ENCODE data around the gene MASP2. TPM values are rescaled to one million over a fixed set of nuclear protein-coding genes. Genes with fewer than 3 reads are reported as not detected.
"Not testable (repeated sequence)": the region's sequence is repeated elsewhere in the genome, so short reads cannot be mapped to it uniquely, and the experiment has no call there.

MASP2 gene
- total RNA-seq, result not detected
- long read RNA-seq, result 0 reads

DNA sequence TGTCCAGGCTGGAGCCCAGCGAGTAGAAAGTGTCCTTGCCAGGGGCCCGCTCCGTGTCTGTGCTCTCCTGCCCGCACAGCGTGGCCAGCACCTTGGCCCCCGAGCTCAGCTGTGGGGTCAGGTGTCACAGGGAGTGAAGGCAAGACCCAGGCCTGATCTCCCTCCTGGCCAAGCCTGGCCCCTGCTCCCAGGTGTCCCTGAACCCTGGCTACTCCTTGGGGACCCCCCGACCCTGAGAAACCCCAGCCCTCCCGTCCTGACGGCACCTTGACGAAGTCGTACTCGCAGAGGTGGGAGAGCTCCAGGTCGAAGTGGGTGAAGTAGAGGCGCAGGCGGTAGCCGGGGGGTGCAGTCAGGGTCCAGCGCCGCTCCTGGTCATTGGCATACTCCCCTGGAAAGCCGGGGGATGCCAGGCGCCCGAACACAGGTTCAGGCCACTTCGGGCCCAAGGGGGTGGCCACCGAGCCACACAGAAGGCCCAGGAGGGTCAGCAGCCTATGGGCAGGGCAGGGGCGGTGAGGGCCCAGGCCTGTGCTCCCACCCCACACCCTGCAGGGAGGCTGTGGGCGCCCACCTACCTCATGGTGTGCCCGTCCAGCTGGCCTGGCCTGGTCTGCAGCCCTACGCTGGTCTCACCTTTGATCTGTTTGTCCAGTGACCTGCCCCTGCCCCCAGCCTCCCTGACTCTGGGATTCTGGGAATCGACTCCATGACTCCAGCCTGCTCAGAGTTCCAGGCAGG, at the start of gene MASP2:
Gene MASP2 (minus strand): TSS at position 615 of the 741 bp plus-strand sequence. CDS start 32 bp downstream, at position 583.
- DNase-seq (no peak), ATAC-seq (ENCODE audit: poor library complexity) (no peak)
- intact Hi-C loops (cut with DNase I), result no loop called here

DNA sequence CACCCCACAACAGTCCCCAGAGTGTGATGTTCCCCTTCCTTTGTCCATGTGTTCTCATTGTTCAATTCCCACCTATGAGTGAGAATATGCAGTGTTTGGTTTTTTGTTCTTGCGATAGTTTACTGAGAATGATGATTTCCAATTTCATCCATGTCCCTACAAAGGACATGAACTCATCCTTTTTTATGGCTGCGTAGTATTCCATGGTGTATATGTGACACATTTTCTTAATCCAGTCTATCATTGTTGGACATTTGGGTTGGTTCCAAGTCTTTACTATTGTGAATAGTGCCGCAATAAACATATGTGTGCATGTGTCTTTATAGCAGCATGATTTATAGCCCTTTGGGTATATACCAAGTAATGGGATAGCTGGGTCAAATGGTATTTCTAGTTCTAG, 36.7 kb upstream of the MASP2 start:
- intact Hi-C loops (cut with DNase I); DNase-seq; ATAC-seq (ENCODE audit: poor library complexity): not testable (repeated sequence)

DNA sequence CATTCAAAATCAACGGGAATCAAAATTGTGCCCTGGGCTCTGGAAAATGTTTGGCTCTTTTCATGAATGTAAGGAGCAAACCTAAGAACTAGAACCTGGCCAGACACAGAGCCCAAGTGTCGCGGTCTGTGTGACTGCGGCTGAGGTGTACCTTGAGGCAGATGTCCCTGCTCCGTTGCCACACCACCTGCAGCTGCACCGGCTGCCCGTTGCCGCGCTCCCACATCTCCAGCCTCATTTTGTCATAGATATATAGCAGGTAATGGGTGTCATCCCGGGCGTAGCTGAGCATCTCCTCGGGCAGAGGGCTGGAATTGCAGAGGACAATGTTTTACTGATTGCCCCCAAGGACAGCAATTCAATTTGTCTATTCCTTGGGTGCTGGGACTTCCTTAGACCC, 33.9 kb upstream of the MASP2 start:
- intact Hi-C loops (cut with DNase I), result no loop called here
- ATAC-seq (ENCODE audit: poor library complexity) (no peak), DNase-seq (no peak)

DNA sequence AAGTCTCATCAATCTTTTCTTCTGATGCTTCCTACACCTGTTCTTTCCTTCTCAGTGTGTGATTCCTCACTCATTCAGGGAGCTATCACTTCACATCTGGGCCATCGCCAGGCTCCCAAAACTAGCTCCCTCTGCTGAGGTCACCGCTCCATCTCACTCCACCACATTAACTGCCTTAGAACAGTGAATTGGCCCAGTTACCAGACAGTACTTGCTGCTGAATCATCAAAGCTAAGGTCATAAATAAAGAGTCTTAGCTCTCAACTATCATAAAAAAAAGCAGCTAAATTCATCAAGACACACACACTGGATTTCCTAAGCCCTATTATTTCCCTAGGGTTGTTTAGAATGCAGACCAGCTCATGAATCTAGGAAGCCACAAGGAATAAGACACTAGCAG, 31.6 kb upstream of the MASP2 start:
- ATAC-seq (ENCODE audit: poor library complexity), result no peak
- no peak for DNase-seq
- intact Hi-C loops (cut with DNase I), result loop anchor here (10.0 kb wide), 1 partner anchor 136 kb away; no protein-coding TSS in a partner anchor

GRCh38 chr1:11073398-11073797, 26.4 kb upstream of the MASP2 start:
- not testable (repeated sequence) for ATAC-seq (ENCODE audit: poor library complexity); DNase-seq

DNA sequence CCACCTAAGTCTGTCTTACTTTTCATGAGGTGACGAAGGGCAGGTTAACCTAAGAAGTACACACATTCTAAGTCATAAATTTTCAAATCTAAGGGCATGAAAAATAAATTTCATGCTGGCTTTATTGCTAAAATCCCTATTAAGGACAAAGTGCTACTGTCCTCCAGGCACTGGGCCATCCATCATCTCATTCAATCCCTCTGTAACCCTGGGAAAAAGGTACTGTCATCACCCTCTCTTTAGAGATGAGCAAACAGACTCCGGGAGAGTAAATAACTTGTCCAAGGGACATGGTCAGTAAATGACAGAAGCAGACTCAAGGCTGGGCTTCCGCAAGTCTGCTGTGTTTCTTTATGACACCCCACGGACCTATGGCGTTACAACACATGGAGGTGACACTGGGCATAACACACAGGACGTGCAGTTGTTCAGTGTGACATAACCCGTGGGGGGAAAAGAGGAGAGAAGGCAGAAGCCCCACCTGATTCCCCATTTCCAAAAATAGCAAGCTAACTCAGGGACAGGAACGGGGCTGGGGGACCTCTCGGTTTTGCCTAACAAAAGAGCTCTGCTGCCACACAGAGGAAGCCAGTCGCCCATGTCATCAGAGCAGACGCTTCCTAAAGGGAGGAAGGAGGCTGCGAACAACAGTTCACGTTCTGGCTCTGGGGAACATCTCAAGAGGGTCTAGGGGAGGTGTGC, 25.3 kb upstream of the MASP2 start:
- DNase-seq, result no peak
- no peak for ATAC-seq (ENCODE audit: poor library complexity)
- intact Hi-C loops (cut with DNase I), result loop anchor here (10.0 kb wide), 1 partner anchor 142 kb away; no protein-coding TSS in a partner anchor

More at GRCh38 chr1:11073398-11073797, 26.4 kb upstream of the MASP2 start:
- intact Hi-C loops (cut with DNase I), result loop anchor here (10.0 kb wide), 1 partner anchor 141 kb away; no protein-coding TSS in a partner anchor

DNA sequence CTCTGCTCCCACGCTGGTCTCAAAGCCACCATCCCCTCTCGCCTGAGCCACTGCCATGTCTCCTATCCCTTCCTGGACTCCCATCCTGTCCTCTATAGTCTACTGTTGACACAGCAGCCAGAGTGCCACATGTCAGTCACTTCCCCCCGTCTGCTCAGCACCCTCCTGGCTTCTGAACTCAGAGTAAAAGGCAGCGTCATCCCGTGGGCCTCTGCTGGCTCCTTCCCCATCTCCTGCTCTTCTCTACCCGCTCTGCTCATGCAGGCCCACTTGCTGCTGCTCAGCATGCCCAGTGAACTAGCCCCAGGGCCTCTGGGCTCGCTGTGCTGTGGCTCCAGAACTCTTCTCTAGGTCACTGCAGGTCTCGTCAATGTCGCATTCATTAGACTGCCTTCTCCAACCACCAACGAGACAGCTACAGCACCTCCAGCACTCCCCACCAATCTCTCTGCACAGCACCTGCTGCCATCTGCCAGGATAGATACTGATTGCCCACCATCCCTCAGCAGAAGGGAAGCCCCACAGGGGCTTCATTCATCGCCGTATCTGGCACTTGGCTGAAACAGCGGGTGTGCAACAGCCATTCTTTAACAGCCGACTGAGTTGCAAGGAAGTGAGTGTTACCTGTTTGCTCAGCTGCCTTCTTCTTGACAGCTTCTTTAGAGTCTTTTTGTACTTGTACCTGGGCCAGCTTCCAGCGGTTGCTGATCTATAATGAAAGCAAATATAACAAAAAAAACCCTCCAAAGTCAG, 24.6 kb upstream of the MASP2 start:
- no peak for DNase-seq
- ATAC-seq (ENCODE audit: poor library complexity), result no peak
- intact Hi-C loops (cut with DNase I), result loop anchor here (10.0 kb wide), 1 partner anchor 143 kb away; no protein-coding TSS in a partner anchor

- DNase-seq (no peak), ATAC-seq (ENCODE audit: poor library complexity) (no peak)
- intact Hi-C loops (cut with DNase I), result loop anchor here (10.0 kb wide), 1 partner anchor 144 kb away; no protein-coding TSS in a partner anchor
Observed at GRCh38 chr1:11070876-11071275, 23.8 kb upstream of the MASP2 start.

DNA sequence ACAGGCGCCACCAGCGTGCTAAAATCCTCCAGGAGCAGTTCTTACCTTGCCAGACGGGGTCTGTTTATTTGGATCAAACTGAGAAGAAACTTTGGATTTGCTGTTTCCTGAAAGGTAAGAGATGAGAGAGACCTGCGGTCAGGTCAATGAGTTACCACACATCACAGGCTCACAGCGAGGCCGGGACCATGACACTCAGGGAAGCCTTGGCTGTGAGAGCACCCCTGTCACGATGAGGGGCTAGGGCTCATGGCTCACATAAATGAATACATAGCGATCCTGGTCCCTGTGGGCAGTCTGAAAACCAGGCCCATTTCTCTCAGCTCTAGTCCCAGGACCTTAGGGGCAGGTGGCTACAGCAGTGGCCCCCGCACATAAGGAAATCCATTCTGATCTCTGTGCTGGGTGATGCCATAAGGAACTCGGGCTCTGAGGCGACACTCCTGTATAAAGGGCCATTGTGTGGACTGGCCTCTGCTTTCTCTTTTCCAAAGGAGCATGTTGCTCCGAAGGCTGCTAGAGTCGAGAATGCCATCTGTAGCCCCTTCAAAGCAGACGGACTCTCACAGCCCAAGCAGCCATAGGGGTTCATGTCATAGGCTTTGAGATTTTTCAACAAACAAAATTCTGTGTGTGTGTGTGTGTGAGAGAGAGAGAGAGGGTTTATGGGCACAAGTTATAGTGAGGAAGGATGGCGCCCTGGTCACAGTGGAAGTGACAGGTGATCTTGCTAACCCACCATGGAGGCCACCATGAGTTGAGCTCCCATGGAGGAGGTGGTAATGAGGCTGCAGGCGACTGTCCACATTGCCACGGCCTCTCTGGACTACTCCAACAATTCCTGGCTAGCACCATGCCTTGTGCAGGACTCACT, 21.8 kb upstream of the MASP2 start:
- intact Hi-C loops (cut with DNase I), result no loop called here
- DNase-seq (no peak), ATAC-seq (ENCODE audit: poor library complexity) (no peak)

DNA sequence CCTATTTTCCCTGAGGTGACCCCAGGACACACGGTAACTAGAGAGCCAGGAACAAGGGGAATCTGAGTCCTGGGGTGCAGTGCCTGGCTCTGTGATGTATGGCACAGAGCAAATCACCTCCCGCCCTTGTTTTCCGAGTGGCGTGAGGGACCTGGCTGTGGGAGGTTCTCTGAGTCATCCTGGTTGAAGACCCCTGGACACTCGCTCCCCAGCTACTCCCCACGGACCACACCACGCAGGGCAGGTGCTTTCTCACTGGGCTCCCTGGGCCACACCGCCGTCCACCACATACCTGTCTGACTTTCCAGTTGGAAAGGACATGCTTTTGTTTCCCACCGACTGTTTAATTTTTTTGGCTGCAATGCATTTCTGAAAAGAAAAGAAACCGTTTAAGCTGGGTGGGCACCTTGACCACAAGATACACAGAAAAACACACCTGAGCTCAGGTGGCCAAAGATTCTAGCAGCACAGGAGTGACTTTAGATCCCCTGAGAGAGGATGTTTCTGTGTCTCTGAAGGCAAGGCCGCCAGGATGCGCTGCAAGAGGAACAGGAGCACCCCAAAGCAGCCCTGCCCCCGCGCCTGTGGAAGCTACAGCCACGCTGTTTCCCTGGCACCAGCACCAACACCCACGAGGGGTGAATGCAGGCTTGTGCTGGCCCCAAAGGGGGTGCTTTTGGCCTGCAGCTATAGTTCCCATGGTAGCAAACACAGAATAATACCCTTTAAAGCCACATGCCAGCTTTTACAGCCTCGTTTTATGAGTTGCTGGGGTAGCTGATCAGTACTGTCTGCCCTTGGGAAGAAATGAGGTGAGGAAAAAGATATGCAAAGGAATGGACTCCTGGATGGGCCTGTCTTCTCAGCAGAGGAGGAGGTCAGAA, 20.9 kb upstream of the MASP2 start:
- DNase-seq (no peak), ATAC-seq (ENCODE audit: poor library complexity) (no peak)
- intact Hi-C loops (cut with DNase I), result no loop called here

- no peak for ATAC-seq (ENCODE audit: poor library complexity)
- intact Hi-C loops (cut with DNase I), result no loop called here
- no peak for DNase-seq
Observed at GRCh38 chr1:11065796-11066195, 18.8 kb upstream of the MASP2 start.

- intact Hi-C loops (cut with DNase I), result no loop called here
- ATAC-seq (ENCODE audit: poor library complexity), result no peak
- no peak for DNase-seq
Observed at GRCh38 chr1:11064942-11065341, 17.9 kb upstream of the MASP2 start.

- intact Hi-C loops (cut with DNase I); ATAC-seq (ENCODE audit: poor library complexity); DNase-seq: not testable (repeated sequence)
Observed at GRCh38 chr1:11063937-11064537, 17.0 kb upstream of the MASP2 start.

GRCh38 chr1:11062965-11063401, 15.9 kb upstream of the MASP2 start:
- DNase-seq, result no peak
- intact Hi-C loops (cut with DNase I), result no loop called here
- no peak for ATAC-seq (ENCODE audit: poor library complexity)

- no peak for DNase-seq
- intact Hi-C loops (cut with DNase I), result no loop called here
Observed at GRCh38 chr1:11061652-11062365, 14.8 kb upstream of the MASP2 start.

More at GRCh38 chr1:11061652-11062365, 14.8 kb upstream of the MASP2 start:
- no peak for ATAC-seq (ENCODE audit: poor library complexity)
